ENCODE results near the gene RNU1-3.

Gene RNU1-3

GRCh38 chr1:16617778-16618580 is 48.8 kb downstream of the RNU1-3 start:
- DNase-seq (ENCODE audit: low spot score) = no peak

GRCh38 chr1:16617114-16617631 is 49.6 kb downstream of the RNU1-3 start:
- DNase-seq (ENCODE audit: low spot score) = no peak
